Kidney tubule cell (primary cell): ENCODE results near the gene PJA1.

ENCODE experiments used
- DNase-seq: peaks from one replicate; pipeline ENCODE4 v3.0.0-alpha.2; 2018; ENCODE audit warnings: low spot score

PJA1 gene

GRCh38 chrX:69142788-69143469, 22.3 kb downstream of the PJA1 start:
- DNase-seq: no peak

GRCh38 chrX:69140837-69141236, 24.4 kb downstream of the PJA1 start:
- no peak for DNase-seq

- DNase-seq: no peak
Observed at GRCh38 chrX:69139516-69139915, 25.7 kb downstream of the PJA1 start.

GRCh38 chrX:69138512-69138911, 26.7 kb downstream of the PJA1 start:
- DNase-seq: no peak

GRCh38 chrX:69138118-69138390, 27.2 kb downstream of the PJA1 start:
- DNase-seq: no peak

GRCh38 chrX:69137371-69138117, 27.7 kb downstream of the PJA1 start:
- peak; percentile 28 for DNase-seq

GRCh38 chrX:69136546-69137331, 28.5 kb downstream of the PJA1 start:
- DNase-seq: no peak

GRCh38 chrX:69133921-69134542, 31.2 kb downstream of the PJA1 start:
- peak; percentile 81 for DNase-seq

GRCh38 chrX:69131886-69132285, 33.4 kb downstream of the PJA1 start:
- no peak for DNase-seq

- DNase-seq: no peak
Observed at GRCh38 chrX:69130439-69130838, 34.8 kb downstream of the PJA1 start.

- DNase-seq: peak; percentile 15
Observed at GRCh38 chrX:69128588-69128987, 36.7 kb downstream of the PJA1 start.

GRCh38 chrX:69127466-69127865, 37.8 kb downstream of the PJA1 start:
- no peak for DNase-seq

- DNase-seq: no peak
Observed at GRCh38 chrX:69126642-69127041, 38.6 kb downstream of the PJA1 start.

- DNase-seq: no peak
Observed at GRCh38 chrX:69125094-69125493, 40.2 kb downstream of the PJA1 start.

GRCh38 chrX:69124108-69124507, 41.1 kb downstream of the PJA1 start:
- DNase-seq: no peak

- no peak for DNase-seq
Observed at GRCh38 chrX:69123481-69123880, 41.8 kb downstream of the PJA1 start.

- DNase-seq: no peak
Observed at GRCh38 chrX:69121321-69122000, 43.8 kb downstream of the PJA1 start.

GRCh38 chrX:69120476-69120875, 44.8 kb downstream of the PJA1 start:
- peak; percentile 22 for DNase-seq

GRCh38 chrX:69119122-69119521, 46.1 kb downstream of the PJA1 start:
- DNase-seq: no peak

- DNase-seq: no peak
Observed at GRCh38 chrX:69117876-69118526, 47.3 kb downstream of the PJA1 start.

- peak; percentile 30 for DNase-seq
Observed at GRCh38 chrX:69116077-69116476, 49.2 kb downstream of the PJA1 start.

- DNase-seq: no peak
Observed at GRCh38 chrX:69113723-69114122, 51.5 kb downstream of the PJA1 start.
